DMS 273 (cell line): ENCODE data around the gene PEX26.

Experiments
- DNase-seq: peaks from one replicate; lab custom pipeline; 2025; ENCODE audit not compliant: unreplicated experiment; lab: John Stamatoyannopoulos, UW

Gene PEX26

GRCh38 chr22:18154821-18155390 lies 77.1 kb downstream of the PEX26 start:
- no peak for DNase-seq
